NB4 (cell line): ENCODE measurements around the gene HSPA4.

Experiments
- CTCF ChIP-seq: IDR thresholded peaks from one replicate; pipeline ENCODE4 v1.5.1; 2012; ENCODE audit warnings: low read depth, low read length
- MAX ChIP-seq: IDR thresholded peaks from 2 replicates; pipeline ENCODE4 v1.6.1; 2011; ENCODE audit warnings: low read depth, low read length
- MYC ChIP-seq: IDR thresholded peaks from 2 replicates; pipeline ENCODE4 v1.6.1; 2011; ENCODE audit warnings: low read depth, low read length
- POLR2A ChIP-seq: IDR thresholded peaks from 2 replicates; pipeline ENCODE4 v1.6.1; 2011; ENCODE audit warnings: mild to moderate bottlenecking; ENCODE audit not compliant: insufficient read length; ENCODE audit errors: extremely low read depth

GRCh38 chr5:133117912-133118445 is 66.2 kb downstream of the HSPA4 start:
- TF ChIP-seq CTCF (no peak), POLR2A (no peak), MAX (no peak), MYC (no peak)
